Measurements from ENCODE around the gene IL1RAPL1. TPM values are rescaled to one million over a fixed set of nuclear protein-coding genes. Genes with fewer than 3 reads are reported as not detected.

The IL1RAPL1 gene
- total RNA-seq, 1 donor from 2014 or later, result not detected

GRCh38 chrX:29130905-29131304 is 543.7 kb downstream of the IL1RAPL1 start:
- H3K36me3 ChIP-seq, result no peaks in the 10 kb centered on the region
- intact Hi-C loops (cut with DNase I), result no loop called here

DNA sequence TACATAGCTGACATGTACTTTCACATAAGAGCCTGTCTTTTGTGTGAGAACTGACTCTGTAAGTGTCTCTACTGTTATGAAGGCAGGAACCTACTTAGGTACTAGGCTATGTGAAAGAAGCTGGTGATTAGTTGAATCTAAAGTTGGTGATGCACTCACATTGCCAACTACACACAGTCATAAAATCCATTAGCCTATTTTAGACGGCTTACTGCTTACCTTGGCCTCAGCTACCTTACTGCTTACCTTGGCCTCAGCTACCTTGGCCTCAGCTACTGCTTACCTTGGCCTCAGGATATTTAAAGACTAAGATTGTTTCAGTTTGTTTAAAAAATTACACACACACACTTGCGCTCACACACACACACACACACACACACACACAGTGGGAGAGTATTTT is 549.7 kb downstream of the IL1RAPL1 start:
- intact Hi-C loops (cut with DNase I), result no loop called here
- Histone ChIP-seq H3K36me3 (no peaks in the 10 kb centered on the region), H3K4me1 (no peaks in the 10 kb centered on the region), H3K4me3 (no peak overlapping the region), H3K27ac (no peak overlapping the region), H3K9me3 (no peaks in the 10 kb centered on the region), H3K27me3 (no peaks in the 10 kb centered on the region)
- TF ChIP-seq CTCF (IDR thresholded peaks at IDR 0.05), result no peak
- DNase-seq (ENCODE audit: low spot score in 2 of 2), result no peak

More at GRCh38 chrX:29130905-29131304, 543.7 kb downstream of the IL1RAPL1 start:
- TF ChIP-seq CTCF (IDR thresholded peaks at IDR 0.05), result no peak
- Histone ChIP-seq H3K4me3 (no peak overlapping the region), H3K9me3 (no peaks in the 10 kb centered on the region), H3K27me3 (no peaks in the 10 kb centered on the region), H3K27ac (no peak overlapping the region), H3K4me1 (no peaks in the 10 kb centered on the region)
- DNase-seq (ENCODE audit: low spot score in 2 of 2), result no peak

DNA sequence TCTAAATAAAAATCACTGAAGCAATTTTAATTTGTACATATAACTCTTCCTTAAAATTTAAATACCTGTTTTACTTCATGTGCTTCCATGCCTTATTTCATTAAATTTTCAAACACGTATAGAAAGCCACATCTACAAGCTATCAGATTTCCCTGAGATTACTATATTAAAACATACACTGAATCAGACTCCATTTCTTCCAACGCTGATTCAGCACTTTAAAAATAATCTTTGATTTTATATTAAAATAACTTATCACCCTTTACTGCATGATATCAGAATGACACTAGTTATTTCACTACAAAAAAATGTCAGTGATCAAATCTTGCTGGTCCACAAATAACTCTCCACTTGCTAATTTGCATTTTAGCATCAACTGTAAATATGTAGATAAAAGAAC is 550.8 kb downstream of the IL1RAPL1 start:
- no peaks in the 10 kb centered on the region for H3K36me3 ChIP-seq
- DNase-seq (ENCODE audit: low spot score in 2 of 2), result no peak
- intact Hi-C loops (cut with DNase I), result no loop called here
- H3K9me3 ChIP-seq, result no peaks in the 10 kb centered on the region
- no peak overlapping the region for H3K4me3 ChIP-seq
- no peak overlapping the region for H3K27ac ChIP-seq
- no peaks in the 10 kb centered on the region for H3K27me3 ChIP-seq
- no peak for TF ChIP-seq CTCF (IDR thresholded peaks at IDR 0.05)
- no peaks in the 10 kb centered on the region for H3K4me1 ChIP-seq

DNA sequence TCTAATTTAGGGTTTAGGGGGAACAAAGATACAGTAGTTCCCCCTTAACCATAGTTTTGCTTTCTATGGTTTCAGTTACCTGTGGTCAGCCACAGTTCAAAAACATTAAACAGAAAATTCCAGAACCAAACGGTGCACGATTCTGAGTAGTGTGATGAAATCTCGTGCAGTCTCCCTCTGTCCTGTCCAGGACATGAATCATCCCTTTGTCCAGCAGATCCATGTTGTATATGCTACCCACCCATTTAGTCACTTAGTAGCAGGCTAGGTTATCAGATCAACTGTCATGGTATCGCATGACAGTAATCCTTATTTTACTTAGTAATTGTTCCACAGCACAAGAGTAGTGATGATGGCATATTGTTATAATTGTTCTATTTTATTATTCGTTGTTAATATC is 556.1 kb downstream of the IL1RAPL1 start:
- no peak for TF ChIP-seq CTCF (IDR thresholded peaks at IDR 0.05)

DNA sequence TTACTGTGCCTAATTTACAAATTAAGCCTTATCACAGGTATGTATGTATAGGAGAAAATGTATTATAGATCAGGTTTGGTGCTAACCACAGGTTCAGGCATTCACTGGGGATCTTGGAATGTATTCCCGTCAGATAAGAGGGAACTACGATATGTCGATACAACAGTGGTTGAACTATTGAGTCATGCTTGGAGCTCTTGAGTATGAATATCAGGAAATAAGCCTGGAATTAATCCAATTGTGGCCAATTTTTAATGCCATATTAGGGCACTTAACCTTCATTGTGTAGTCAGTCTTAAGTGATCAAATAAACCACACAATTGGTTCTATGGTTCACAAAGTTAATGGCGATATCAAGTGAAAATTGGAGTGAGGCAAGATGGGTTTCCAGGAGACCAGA is 556.5 kb downstream of the IL1RAPL1 start:
- Histone ChIP-seq H3K4me3 (no peak overlapping the region), H3K27ac (no peak overlapping the region), H3K27me3 (no peaks in the 10 kb centered on the region), H3K4me1 (no peaks in the 10 kb centered on the region), H3K9me3 (no peaks in the 10 kb centered on the region), H3K36me3 (no peaks in the 10 kb centered on the region)
- no peak for DNase-seq (ENCODE audit: low spot score in 2 of 2)
- TF ChIP-seq CTCF (IDR thresholded peaks at IDR 0.05), result no peak
- intact Hi-C loops (cut with DNase I), result no loop called here

More for the DNA sequence above, 556.1 kb downstream of the IL1RAPL1 start:
- Histone ChIP-seq H3K27ac (no peak overlapping the region), H3K4me1 (no peaks in the 10 kb centered on the region), H3K36me3 (no peaks in the 10 kb centered on the region), H3K4me3 (no peak overlapping the region), H3K9me3 (no peaks in the 10 kb centered on the region), H3K27me3 (no peaks in the 10 kb centered on the region)
- no peak for DNase-seq (ENCODE audit: low spot score in 2 of 2)
- intact Hi-C loops (cut with DNase I), result no loop called here

GRCh38 chrX:29145316-29145715 is 558.1 kb downstream of the IL1RAPL1 start:
- Histone ChIP-seq H3K9me3 (no peaks in the 10 kb centered on the region), H3K4me3 (no peak overlapping the region), H3K4me1 (no peaks in the 10 kb centered on the region), H3K27me3 (no peaks in the 10 kb centered on the region), H3K27ac (no peak overlapping the region), H3K36me3 (no peaks in the 10 kb centered on the region)
- no peak for DNase-seq (ENCODE audit: low spot score in 2 of 2)
- intact Hi-C loops (cut with DNase I), result no loop called here
- TF ChIP-seq CTCF (IDR thresholded peaks at IDR 0.05), result no peak
